Sigmoid colon (tissue), 3 donors: ENCODE results near the gene CUL4B.
"Not testable (repeated sequence)": the region's sequence is repeated elsewhere in the genome, so short reads cannot be mapped to it uniquely, and the experiment has no call there.

Experiments used
- CTCF ChIP-seq, 4 experiments: fragments of 450-650 bp in 3 of 4; fragments of 200-600 bp in 1 of 4; IDR thresholded peaks; one replicate each; pipeline ENCODE4 v1.5.1; 2016 to 2019; ENCODE audit warnings: antibody characterized with exemption in 4 of 4, mild to moderate bottlenecking in 3 of 4, moderate library complexity in 2 of 4
- POLR2A ChIP-seq, 2 donors: fragments of 450-650 bp; IDR thresholded peaks; one replicate each; pipeline ENCODE4 v1.6.1; 2016; ENCODE audit warnings: antibody characterized with exemption in 2 of 2, mild to moderate bottlenecking in 2 of 2, moderate library complexity in 2 of 2

- peak in 3 of 4 experiments; percentile 44 to 55 (median 46) for TF ChIP-seq CTCF (IDR thresholded peaks at IDR 0.05)
- not testable (repeated sequence) for TF ChIP-seq POLR2A (IDR thresholded peaks at IDR 0.05)
Observed at GRCh38 chrX:120475447-120475846, 85.3 kb downstream of the CUL4B start.
